HepG2 (cell line): ENCODE data around the gene SFT2D1. TPM values are rescaled to one million over a fixed set of nuclear protein-coding genes. Genes with fewer than 3 reads are reported as not detected.

ENCODE experiments used
- HDAC2 ChIP-seq: sonication (generic); formaldehyde crosslinking; IDR thresholded peaks from 2 replicates; pipeline ENCODE4 v1.4.0; 2020; ENCODE audit warnings: missing genetic modification reagents
- IKZF1 ChIP-seq: fragments of 450-650 bp; IDR thresholded peaks from 2 replicates; pipeline ENCODE4 v1.7.1; 2016
- MEF2D ChIP-seq: sonication (generic); formaldehyde crosslinking; IDR thresholded peaks from 2 replicates; pipeline ENCODE4 v1.5.1; 2020; ENCODE audit warnings: mild to moderate bottlenecking, missing genetic modification reagents
- MZF1 ChIP-seq: sonication (generic); formaldehyde crosslinking; IDR thresholded peaks from 2 replicates; pipeline ENCODE4 v1.8.1; 2023; ENCODE audit warnings: mild to moderate bottlenecking, missing genetic modification reagents, borderline replicate concordance
- NONO ChIP-seq, 2 experiments: fragments of 450-650 bp in 1 of 2; sonication (generic) in 1 of 2; formaldehyde crosslinking in 1 of 2; IDR thresholded peaks in 1 of 2; conservative IDR thresholded peaks in 1 of 2; 2 replicates each; pipeline versions ENCODE4 v1.6.1 to v1.8.0; 2017 to 2022; ENCODE audit warnings: mild to moderate bottlenecking in 1 of 2, missing genetic modification reagents in 1 of 2, moderate library complexity in 1 of 2
- NR2C2 ChIP-seq: sonication (generic); formaldehyde crosslinking; IDR thresholded peaks from 2 replicates; pipeline ENCODE4 v1.4.0; 2020; ENCODE audit warnings: missing genetic modification reagents, mild to moderate bottlenecking, moderate library complexity, borderline replicate concordance
- RFXAP ChIP-seq: sonication (generic); formaldehyde crosslinking; IDR thresholded peaks from 2 replicates; pipeline ENCODE4 v1.4.0; 2020; ENCODE audit warnings: missing genetic modification reagents, borderline replicate concordance
- ZBTB20 ChIP-seq: sonication (generic); formaldehyde crosslinking; IDR thresholded peaks from 2 replicates; pipeline ENCODE4 v1.8.1; 2023; ENCODE audit warnings: missing genetic modification reagents, low read depth, mild to moderate bottlenecking, borderline replicate concordance
- ZBTB39 ChIP-seq: sonication (generic); formaldehyde crosslinking; IDR thresholded peaks from 2 replicates; pipeline ENCODE4 v1.5.0; 2020; ENCODE audit warnings: missing genetic modification reagents
- ZFP1 ChIP-seq: IDR thresholded peaks from 2 replicates; pipeline ENCODE4 v1.6.1; 2016
- polyA plus RNA-seq, 8 experiments: library from polyadenylated mRNA; depleted of rRNA in 3 of 8; stranded (reverse) in 7 of 8; unstranded in 1 of 8; fragments of >200 nt; fragmentation: Illumina TruSeq in 4 of 8; extraction: Trizol in 4 of 8; gene quantifications; 2 replicates each; pipeline versions ENCODE4 v1.2.1 to v1.2.3, GENCODE V29; 2011 to 2016; ENCODE audit warnings: low read depth in 4 of 8, missing spikeins in 1 of 8, mixed read lengths in 1 of 8; ENCODE audit not compliant: insufficient read depth in 1 of 8
- total RNA-seq, 5 experiments: library from RNA; depleted of rRNA; stranded (reverse); fragments of >200 nt; fragmentation: Illumina TruSeq; extraction: Trizol; gene quantifications; 2 replicates each; pipeline ENCODE4 v1.2.3, GENCODE V29; 2016; ENCODE audit warnings: low read depth in 1 of 5
- TF ChIP-seq, protein P1 (sequence below), 2 experiments: fragments of 450-650 bp in 1 of 2; sonication (generic) in 1 of 2; formaldehyde crosslinking in 1 of 2; IDR thresholded peaks; 2 replicates each; pipeline versions ENCODE4 v1.6.1 to v1.8.0; 2016 to 2022; ENCODE audit warnings: antibody characterized with exemption in 1 of 2, mild to moderate bottlenecking in 1 of 2, missing genetic modification reagents in 1 of 2
- TF ChIP-seq, protein P2 (sequence below): sonication (generic); formaldehyde crosslinking; IDR thresholded peaks from 2 replicates; pipeline ENCODE4 v1.5.1; 2020; ENCODE audit warnings: mild to moderate bottlenecking, missing genetic modification reagents, moderate library complexity
- TF ChIP-seq, protein P3 (sequence below): sonication (generic); formaldehyde crosslinking; IDR thresholded peaks from 2 replicates; pipeline ENCODE4 v1.8.0; 2023; ENCODE audit warnings: mild to moderate bottlenecking, missing genetic modification reagents

SFT2D1 gene
- total and polyA plus RNA-seq, 2 of the 13 experiments (the other 11 are each of a cell fraction or from before 2014, with no cell fraction given), result 115 to 147 TPM

GRCh38 chr6:166361077-166361429 lies 18.7 kb upstream of the SFT2D1 start (continued):
- TF ChIP-seq, protein P1, sequence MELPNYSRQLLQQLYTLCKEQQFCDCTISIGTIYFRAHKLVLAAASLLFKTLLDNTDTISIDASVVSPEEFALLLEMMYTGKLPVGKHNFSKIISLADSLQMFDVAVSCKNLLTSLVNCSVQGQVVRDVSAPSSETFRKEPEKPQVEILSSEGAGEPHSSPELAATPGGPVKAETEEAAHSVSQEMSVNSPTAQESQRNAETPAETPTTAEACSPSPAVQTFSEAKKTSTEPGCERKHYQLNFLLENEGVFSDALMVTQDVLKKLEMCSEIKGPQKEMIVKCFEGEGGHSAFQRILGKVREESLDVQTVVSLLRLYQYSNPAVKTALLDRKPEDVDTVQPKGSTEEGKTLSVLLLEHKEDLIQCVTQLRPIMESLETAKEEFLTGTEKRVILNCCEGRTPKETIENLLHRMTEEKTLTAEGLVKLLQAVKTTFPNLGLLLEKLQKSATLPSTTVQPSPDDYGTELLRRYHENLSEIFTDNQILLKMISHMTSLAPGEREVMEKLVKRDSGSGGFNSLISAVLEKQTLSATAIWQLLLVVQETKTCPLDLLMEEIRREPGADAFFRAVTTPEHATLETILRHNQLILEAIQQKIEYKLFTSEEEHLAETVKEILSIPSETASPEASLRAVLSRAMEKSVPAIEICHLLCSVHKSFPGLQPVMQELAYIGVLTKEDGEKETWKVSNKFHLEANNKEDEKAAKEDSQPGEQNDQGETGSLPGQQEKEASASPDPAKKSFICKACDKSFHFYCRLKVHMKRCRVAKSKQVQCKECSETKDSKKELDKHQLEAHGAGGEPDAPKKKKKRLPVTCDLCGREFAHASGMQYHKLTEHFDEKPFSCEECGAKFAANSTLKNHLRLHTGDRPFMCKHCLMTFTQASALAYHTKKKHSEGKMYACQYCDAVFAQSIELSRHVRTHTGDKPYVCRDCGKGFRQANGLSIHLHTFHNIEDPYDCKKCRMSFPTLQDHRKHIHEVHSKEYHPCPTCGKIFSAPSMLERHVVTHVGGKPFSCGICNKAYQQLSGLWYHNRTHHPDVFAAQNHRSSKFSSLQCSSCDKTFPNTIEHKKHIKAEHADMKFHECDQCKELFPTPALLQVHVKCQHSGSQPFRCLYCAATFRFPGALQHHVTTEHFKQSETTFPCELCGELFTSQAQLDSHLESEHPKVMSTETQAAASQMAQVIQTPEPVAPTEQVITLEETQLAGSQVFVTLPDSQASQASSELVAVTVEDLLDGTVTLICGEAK (IDR thresholded peaks at IDR 0.05), result no peak
- TF ChIP-seq, protein P1 (CRISPR knock-in tag; IDR thresholded peaks at IDR 0.05), result peak; percentile 72
- TF ChIP-seq, protein P2, sequence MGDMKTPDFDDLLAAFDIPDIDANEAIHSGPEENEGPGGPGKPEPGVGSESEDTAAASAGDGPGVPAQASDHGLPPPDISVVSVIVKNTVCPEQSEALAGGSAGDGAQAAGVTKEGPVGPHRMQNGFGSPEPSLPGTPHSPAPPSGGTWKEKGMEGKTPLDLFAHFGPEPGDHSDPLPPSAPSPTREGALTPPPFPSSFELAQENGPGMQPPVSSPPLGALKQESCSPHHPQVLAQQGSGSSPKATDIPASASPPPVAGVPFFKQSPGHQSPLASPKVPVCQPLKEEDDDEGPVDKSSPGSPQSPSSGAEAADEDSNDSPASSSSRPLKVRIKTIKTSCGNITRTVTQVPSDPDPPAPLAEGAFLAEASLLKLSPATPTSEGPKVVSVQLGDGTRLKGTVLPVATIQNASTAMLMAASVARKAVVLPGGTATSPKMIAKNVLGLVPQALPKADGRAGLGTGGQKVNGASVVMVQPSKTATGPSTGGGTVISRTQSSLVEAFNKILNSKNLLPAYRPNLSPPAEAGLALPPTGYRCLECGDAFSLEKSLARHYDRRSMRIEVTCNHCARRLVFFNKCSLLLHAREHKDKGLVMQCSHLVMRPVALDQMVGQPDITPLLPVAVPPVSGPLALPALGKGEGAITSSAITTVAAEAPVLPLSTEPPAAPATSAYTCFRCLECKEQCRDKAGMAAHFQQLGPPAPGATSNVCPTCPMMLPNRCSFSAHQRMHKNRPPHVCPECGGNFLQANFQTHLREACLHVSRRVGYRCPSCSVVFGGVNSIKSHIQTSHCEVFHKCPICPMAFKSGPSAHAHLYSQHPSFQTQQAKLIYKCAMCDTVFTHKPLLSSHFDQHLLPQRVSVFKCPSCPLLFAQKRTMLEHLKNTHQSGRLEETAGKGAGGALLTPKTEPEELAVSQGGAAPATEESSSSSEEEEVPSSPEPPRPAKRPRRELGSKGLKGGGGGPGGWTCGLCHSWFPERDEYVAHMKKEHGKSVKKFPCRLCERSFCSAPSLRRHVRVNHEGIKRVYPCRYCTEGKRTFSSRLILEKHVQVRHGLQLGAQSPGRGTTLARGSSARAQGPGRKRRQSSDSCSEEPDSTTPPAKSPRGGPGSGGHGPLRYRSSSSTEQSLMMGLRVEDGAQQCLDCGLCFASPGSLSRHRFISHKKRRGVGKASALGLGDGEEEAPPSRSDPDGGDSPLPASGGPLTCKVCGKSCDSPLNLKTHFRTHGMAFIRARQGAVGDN, result peak; percentile 80; the same call in 1 of the 2 replicates
- TF ChIP-seq NR2C2 (CRISPR knock-in tag), result peak; percentile 90
- peak; percentile 99 for TF ChIP-seq HDAC2
- no peak for TF ChIP-seq IKZF1
- TF ChIP-seq, protein P3, sequence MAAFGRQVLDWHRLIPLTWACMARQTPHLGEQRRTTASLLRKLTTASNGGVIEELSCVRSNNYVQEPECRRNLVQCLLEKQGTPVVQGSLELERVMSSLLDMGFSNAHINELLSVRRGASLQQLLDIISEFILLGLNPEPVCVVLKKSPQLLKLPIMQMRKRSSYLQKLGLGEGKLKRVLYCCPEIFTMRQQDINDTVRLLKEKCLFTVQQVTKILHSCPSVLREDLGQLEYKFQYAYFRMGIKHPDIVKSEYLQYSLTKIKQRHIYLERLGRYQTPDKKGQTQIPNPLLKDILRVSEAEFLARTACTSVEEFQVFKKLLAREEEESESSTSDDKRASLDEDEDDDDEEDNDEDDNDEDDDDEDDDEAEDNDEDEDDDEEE (CRISPR knock-in tag), result peak; percentile 45; the same call in 1 of the 2 replicates
- TF ChIP-seq NONO (IDR thresholded peaks at IDR 0.05), result no peak
- TF ChIP-seq NONO (CRISPR knock-in tag; conservative IDR thresholded peaks at IDR 0.05), result peak; percentile 94
- peak; percentile 92; the same call in 1 of the 2 replicates for TF ChIP-seq ZBTB20 (CRISPR knock-in tag)
- TF ChIP-seq MEF2D (CRISPR knock-in tag), result peak; percentile 91
- peak; percentile 96; the same call in 1 of the 2 replicates for TF ChIP-seq RFXAP (CRISPR knock-in tag)
- no peak for TF ChIP-seq MZF1
- TF ChIP-seq ZFP1 (CRISPR knock-in tag), result peak; percentile 96
- TF ChIP-seq ZBTB39 (CRISPR knock-in tag), result peak; percentile 89
